Measurements from ENCODE around the gene HHIPL2.

The HHIPL2 gene

GRCh38 chr1:222547944-222548671 is at the start of gene HHIPL2:
HHIPL2 (minus strand) TSS chr1:222548104; CDS start chr1:222548044, 60 bp downstream.
- no peak for DNase-seq

GRCh38 chr1:222596696-222597095 is 48.8 kb upstream of the HHIPL2 start:
- DNase-seq, result no peak

- DNase-seq, result no peak
Observed at GRCh38 chr1:222594789-222595188, 46.9 kb upstream of the HHIPL2 start.

GRCh38 chr1:222592171-222592570 is 44.3 kb upstream of the HHIPL2 start:
- DNase-seq, result no peak

- DNase-seq, result peak; percentile 88
Observed at GRCh38 chr1:222589462-222590302, 41.8 kb upstream of the HHIPL2 start, which contains the start of gene TAF1A. TAF1A (minus strand) TSS chr1:222589933.

- DNase-seq, result no peak
Observed at GRCh38 chr1:222588135-222588534, 40.2 kb upstream of the HHIPL2 start.

GRCh38 chr1:222586842-222587241 is 38.9 kb upstream of the HHIPL2 start:
- DNase-seq, result no peak

- DNase-seq, result no peak
Observed at GRCh38 chr1:222583079-222583478, 35.2 kb upstream of the HHIPL2 start.

GRCh38 chr1:222582099-222582774 is 34.3 kb upstream of the HHIPL2 start:
- DNase-seq, result no peak

GRCh38 chr1:222579316-222579715 is 31.4 kb upstream of the HHIPL2 start:
- no peak for DNase-seq

GRCh38 chr1:222570837-222571236 is 22.9 kb upstream of the HHIPL2 start:
- DNase-seq, result no peak

- no peak for DNase-seq
Observed at GRCh38 chr1:222561656-222562055, 13.8 kb upstream of the HHIPL2 start.

- DNase-seq, result no peak
Observed at GRCh38 chr1:222557574-222557973, 9.7 kb upstream of the HHIPL2 start.

GRCh38 chr1:222557148-222557547 is 9.2 kb upstream of the HHIPL2 start:
- no peak for DNase-seq

GRCh38 chr1:222555992-222556615 is 8.2 kb upstream of the HHIPL2 start:
- DNase-seq, result no peak

GRCh38 chr1:222554177-222554576 is 6.3 kb upstream of the HHIPL2 start:
- no peak for DNase-seq

- no peak for DNase-seq
Observed at GRCh38 chr1:222552882-222553281, 5.0 kb upstream of the HHIPL2 start.

- no peak for DNase-seq
Observed at GRCh38 chr1:222547260-222547614, 667 bp downstream of the HHIPL2 start.

GRCh38 chr1:222546548-222547259 is 1.2 kb downstream of the HHIPL2 start:
- no peak for DNase-seq

GRCh38 chr1:222546091-222546490 is 1.8 kb downstream of the HHIPL2 start:
- no peak for DNase-seq

GRCh38 chr1:222543817-222544216 is 4.1 kb downstream of the HHIPL2 start:
- no peak for DNase-seq

- DNase-seq, result no peak
Observed at GRCh38 chr1:222540598-222540995, 7.3 kb downstream of the HHIPL2 start.
